B cell (primary cell): ENCODE results near the gene LMNB1. TPM values are rescaled to one million over a fixed set of nuclear protein-coding genes. Genes with fewer than 3 reads are reported as not detected.

ENCODE experiments used
- ATAC-seq: fragments of 200-7000 bp; cut with Tn5 transposase; one replicate; pipeline ENCODE4 v1.10.0; 2021; ENCODE audit warnings: low read depth, mild to moderate bottlenecking, moderate number of reproducible peaks, moderate library complexity
- CTCF ChIA-PET: fragments of 350-600 bp; sonication (Branson Sonifier 250); formaldehyde crosslinking; loops from one replicate; lab custom pipeline; 2021; ENCODE audit warnings: antibody characterized with exemption, inconsistent platforms; lab: Charles Lee
- POLR2A ChIA-PET: fragments of 350-600 bp; sonication (Branson Sonifier 250); formaldehyde crosslinking; loops from one replicate; lab custom pipeline; 2021; ENCODE audit warnings: antibody characterized with exemption; lab: Charles Lee
- DNase-seq: peaks from one replicate; pipeline ENCODE4 v3.0.0; 2013
- H2AFZ ChIP-seq: 2 replicates; pipeline ENCODE4 v1.6.1; 2012; ENCODE audit warnings: mild to moderate bottlenecking, low read depth, low read length; ENCODE audit not compliant: insufficient read depth, poor library complexity, severe bottlenecking
- H3K27ac ChIP-seq, 2 donors: 1 replicate in 1 of 2; 2 replicates in 1 of 2; pipeline ENCODE4 v1.5.1; 2012 to 2013; ENCODE audit warnings: low read length in 2 of 2, mild to moderate bottlenecking in 2 of 2, moderate library complexity in 1 of 2
- H3K27me3 ChIP-seq, 4 experiments: fragments of 200-600 bp in 1 of 4; sonication (generic) in 1 of 4; replicated peaks in 1 of 4; 1 replicate in 2 of 4; 2 replicates in 2 of 4; pipeline versions ENCODE4 v1.6.1 to v1.7.0; 2013 to 2016; ENCODE audit warnings: low read length in 3 of 4, mild to moderate bottlenecking in 2 of 4, mixed read lengths in 1 of 4, moderate library complexity in 1 of 4; ENCODE audit not compliant: insufficient read depth in 4 of 4, control insufficient read depth in 3 of 4; ENCODE audit errors: control extremely low read depth in 1 of 4
- H3K36me3 ChIP-seq, 2 experiments: replicated peaks in 1 of 2; 1 replicate in 1 of 2; 2 replicates in 1 of 2; pipeline versions ENCODE4 v1.6.1 to v1.7.1; 2013; ENCODE audit warnings: low read length in 1 of 2; ENCODE audit not compliant: insufficient read depth in 2 of 2, control insufficient read depth in 1 of 2; ENCODE audit errors: control extremely low read depth in 1 of 2, extremely low read depth in 1 of 2
- H3K4me1 ChIP-seq, 2 donors: fragments of 200-600 bp in 1 of 2; sonication (generic) in 1 of 2; 1 replicate in 1 of 2; 2 replicates in 1 of 2; pipeline versions ENCODE4 v1.5.1 to v1.6.1; 2013 to 2017; ENCODE audit warnings: low read length in 2 of 2; ENCODE audit not compliant: control insufficient read depth in 2 of 2, insufficient read depth in 2 of 2
- H3K4me2 ChIP-seq: replicated peaks from 2 replicates; pipeline ENCODE3; 2012; ENCODE audit warnings: mild to moderate bottlenecking, low read depth, low read length; ENCODE audit not compliant: poor library complexity, severe bottlenecking
- H3K4me3 ChIP-seq, 5 experiments: fragments of 200-600 bp in 1 of 5; sonication (generic) in 1 of 5; 1 replicate in 3 of 5; 2 replicates in 2 of 5; pipeline versions ENCODE4 v1.5.1 to v1.7.0; 2011 to 2016; ENCODE audit warnings: low read length in 4 of 5, mild to moderate bottlenecking in 4 of 5, low read depth in 2 of 5, control low read depth in 1 of 5, moderate library complexity in 1 of 5; ENCODE audit not compliant: insufficient read depth in 1 of 5; ENCODE audit errors: control extremely low read depth in 1 of 5, extremely low read depth in 1 of 5
- H3K79me2 ChIP-seq: fragments of 200-600 bp; sonication (generic); one replicate; pipeline ENCODE4 v1.6.0; 2016; ENCODE audit warnings: low read length; ENCODE audit not compliant: control insufficient read depth, insufficient read depth
- H3K9ac ChIP-seq: fragments of 200-600 bp; sonication (generic); 2 replicates; pipeline ENCODE4 v1.6.1; 2017; ENCODE audit warnings: mild to moderate bottlenecking, low read length, moderate library complexity
- H3K9me3 ChIP-seq, 3 donors: one replicate each; pipeline versions ENCODE4 v1.6.1 to v1.7.1; 2013; ENCODE audit warnings: low read length in 2 of 3; ENCODE audit not compliant: control insufficient read depth in 2 of 3, insufficient read depth in 1 of 3; ENCODE audit errors: control extremely low read depth in 1 of 3
- H4K20me1 ChIP-seq: 2 replicates; pipeline ENCODE4 v1.6.0; 2012; ENCODE audit warnings: mild to moderate bottlenecking, low read length; ENCODE audit not compliant: insufficient read depth, control insufficient read depth, poor library complexity, severe bottlenecking
- H3K27ac Mint-ChIP-seq: one replicate; pipeline ENCODE4 v1.8.0; 2021; ENCODE audit warnings: mixed read lengths
- H3K27me3 Mint-ChIP-seq: one replicate; pipeline ENCODE4 v1.8.0; 2021; ENCODE audit warnings: mixed read lengths
- H3K4me1 Mint-ChIP-seq: one replicate; pipeline ENCODE4 v1.8.0; 2021; ENCODE audit warnings: mixed read lengths
- H3K4me3 Mint-ChIP-seq: one replicate; pipeline ENCODE4 v1.8.0; 2021; ENCODE audit warnings: mixed read lengths
- H3K9me3 Mint-ChIP-seq: one replicate; pipeline ENCODE4 v1.8.0; 2022; ENCODE audit warnings: mixed read lengths; ENCODE audit not compliant: insufficient read depth
- EZH2 ChIP-seq: IDR thresholded peaks from 2 replicates; pipeline ENCODE4 v1.6.1; 2012; ENCODE audit warnings: borderline replicate concordance, low read depth, mild to moderate bottlenecking, moderate library complexity, low read length; ENCODE audit not compliant: insufficient read depth, poor library complexity, severe bottlenecking
- WGBS: methylation state at CpG from one replicate; pipeline ENCODE4 v1.1.5; 2013; ENCODE audit warnings: missing lambda C conversion rate; ENCODE audit not compliant: insufficient coverage; 5-methylcytosine and 5-hydroxymethylcytosine counted together
- intact Hi-C: fragments of 100-400 bp; cut with micrococcal nuclease; formaldehyde crosslinking; loops from one replicate; pipeline ENCODE4 v1.10.0; 2022
- polyA plus RNA-seq: library from polyadenylated mRNA; depleted of rRNA; stranded (reverse); fragments of >200 nt; gene quantifications from 2 replicates; pipeline ENCODE4 v1.2.3, GENCODE V29; 2012
- total RNA-seq, 2 donors: library from RNA; stranded (reverse); fragments of 120-200 nt in 1 of 2; gene quantifications; 1 replicate in 1 of 2; 2 replicates in 1 of 2; pipeline versions ENCODE4 v1.2.3 to v1.2.4, GENCODE V29; 2013 to 2022
- TF ChIP-seq, protein P1 (sequence below): fragments of 200-600 bp; IDR thresholded peaks from one replicate; pipeline ENCODE4 v1.8.0; 2022; ENCODE audit warnings: antibody characterized with exemption, mild to moderate bottlenecking

The LMNB1 gene
- total and polyA plus RNA-seq, 2 donors (not counting 1 experiment from before 2014, with no cell fraction given): 10.5 to 25.1 TPM

DNA sequence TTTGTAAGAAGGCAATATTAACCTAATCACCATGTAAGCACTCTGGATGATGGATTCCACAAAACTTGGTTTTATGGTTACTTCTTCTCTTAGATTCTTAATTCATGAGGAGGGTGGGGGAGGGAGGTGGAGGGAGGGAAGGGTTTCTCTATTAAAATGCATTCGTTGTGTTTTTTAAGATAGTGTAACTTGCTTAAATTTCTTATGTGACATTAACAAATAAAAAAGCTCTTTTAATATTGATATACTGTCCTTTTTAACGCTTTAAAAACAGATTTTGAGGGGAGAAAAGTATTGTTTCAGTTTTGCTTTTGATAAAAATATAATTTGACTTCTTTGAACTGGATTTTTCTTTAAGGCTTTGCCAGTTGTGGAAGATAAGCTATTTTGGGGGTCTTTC, 59.8 kb downstream of the LMNB1 start:
- Mint-ChIP-seq H3K9me3 (no peaks in the 10 kb centered on the region), H3K27me3 (no peaks in the 10 kb centered on the region), H3K27ac (no peak overlapping the region), H3K4me1 (no peaks in the 10 kb centered on the region), H3K4me3 (no peak overlapping the region)
- H3K27me3 ChIP-seq: no peaks in the 10 kb centered on the region
- intact Hi-C loops: loop anchor here (5.0 kb wide), 1 partner anchor 606 kb away; no protein-coding TSS in a partner anchor
- peaks cover 0 to 21% of the 10 kb centered on the region in 2 experiments for H3K36me3 ChIP-seq
- H3K9ac ChIP-seq: no peak overlapping the region
- H3K4me3 ChIP-seq: no peak overlapping the region
- TF ChIP-seq EZH2: no peak
- TF ChIP-seq, protein P1, sequence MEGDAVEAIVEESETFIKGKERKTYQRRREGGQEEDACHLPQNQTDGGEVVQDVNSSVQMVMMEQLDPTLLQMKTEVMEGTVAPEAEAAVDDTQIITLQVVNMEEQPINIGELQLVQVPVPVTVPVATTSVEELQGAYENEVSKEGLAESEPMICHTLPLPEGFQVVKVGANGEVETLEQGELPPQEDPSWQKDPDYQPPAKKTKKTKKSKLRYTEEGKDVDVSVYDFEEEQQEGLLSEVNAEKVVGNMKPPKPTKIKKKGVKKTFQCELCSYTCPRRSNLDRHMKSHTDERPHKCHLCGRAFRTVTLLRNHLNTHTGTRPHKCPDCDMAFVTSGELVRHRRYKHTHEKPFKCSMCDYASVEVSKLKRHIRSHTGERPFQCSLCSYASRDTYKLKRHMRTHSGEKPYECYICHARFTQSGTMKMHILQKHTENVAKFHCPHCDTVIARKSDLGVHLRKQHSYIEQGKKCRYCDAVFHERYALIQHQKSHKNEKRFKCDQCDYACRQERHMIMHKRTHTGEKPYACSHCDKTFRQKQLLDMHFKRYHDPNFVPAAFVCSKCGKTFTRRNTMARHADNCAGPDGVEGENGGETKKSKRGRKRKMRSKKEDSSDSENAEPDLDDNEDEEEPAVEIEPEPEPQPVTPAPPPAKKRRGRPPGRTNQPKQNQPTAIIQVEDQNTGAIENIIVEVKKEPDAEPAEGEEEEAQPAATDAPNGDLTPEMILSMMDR: no peak
- no peak overlapping the region for H2AFZ ChIP-seq
- ATAC-seq: no peak
- H3K79me2 ChIP-seq: no peaks in the 10 kb centered on the region
- no peaks in the 10 kb centered on the region for H3K4me1 ChIP-seq
- ChIA-PET CTCF (interaction anchor here (0.6 to 7.9 kb wide), 11 partner anchors 14 to 1216 kb away, joined by 3 to 71 read pairs (median 4); partner anchors contain the start of gene C5orf63), POLR2A (no interaction called here)
- H3K27ac ChIP-seq: no peak overlapping the region
- WGBS: no CpG with 5 or more reads among the region's 2 CpGs
- H3K9me3 ChIP-seq: no peaks in the 10 kb centered on the region
- no peak overlapping the region for H3K4me2 ChIP-seq
- H4K20me1 ChIP-seq: no peaks in the 10 kb centered on the region
- DNase-seq: no peak

DNA sequence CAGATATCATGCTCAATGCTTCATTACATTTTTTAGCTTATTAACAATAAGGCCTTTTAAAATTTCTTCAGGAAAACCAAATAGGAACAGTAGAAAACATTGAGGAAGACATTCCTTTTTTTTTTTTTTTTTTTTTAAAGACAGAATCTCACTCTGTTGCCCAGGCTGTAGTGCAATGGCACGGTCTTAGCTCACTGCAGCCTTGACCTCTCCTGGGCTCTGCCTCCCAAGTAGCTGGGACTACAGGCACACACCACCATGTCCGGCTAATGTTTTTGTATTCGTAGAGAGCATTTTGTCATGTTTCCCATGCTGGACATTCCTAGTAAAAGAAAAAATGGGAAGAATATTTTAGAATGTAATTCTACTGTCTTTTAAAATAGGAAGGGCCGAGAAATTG, 60.3 kb downstream of the LMNB1 start:
- H3K36me3 ChIP-seq: peaks cover 0 to 21% of the 10 kb centered on the region in 2 experiments

More for the DNA sequence above, 60.3 kb downstream of the LMNB1 start:
- ChIA-PET CTCF (interaction anchor here (0.6 to 7.9 kb wide), 18 partner anchors 9 to 1216 kb away, joined by 3 to 71 read pairs (median 4); partner anchors contain the start of gene C5orf63), POLR2A (no interaction called here)
- Mint-ChIP-seq H3K27ac (no peak overlapping the region), H3K9me3 (no peaks in the 10 kb centered on the region), H3K4me1 (no peaks in the 10 kb centered on the region), H3K4me3 (no peak overlapping the region), H3K27me3 (no peaks in the 10 kb centered on the region)
- DNase-seq: no peak
- no peak for ATAC-seq
- H3K9ac ChIP-seq: no peak overlapping the region
- H3K4me2 ChIP-seq: no peak overlapping the region
- WGBS: no CpG with 5 or more reads among the region's 4 CpGs
- no peak overlapping the region for H3K4me3 ChIP-seq
- TF ChIP-seq, protein P1: no peak
- TF ChIP-seq EZH2: no peak
- H3K9me3 ChIP-seq: no peaks in the 10 kb centered on the region
- H3K4me1 ChIP-seq: no peaks in the 10 kb centered on the region
- H3K79me2 ChIP-seq: no peaks in the 10 kb centered on the region
- no peak overlapping the region for H3K27ac ChIP-seq
- H3K27me3 ChIP-seq: no peaks in the 10 kb centered on the region
- no peak overlapping the region for H2AFZ ChIP-seq
- H4K20me1 ChIP-seq: no peaks in the 10 kb centered on the region
- intact Hi-C loops: loop anchor here (5.0 kb wide), 1 partner anchor 605 kb away; no protein-coding TSS in a partner anchor
